GM21515 (cell line): ENCODE results near the gene FOXP1.
"Not testable (repeated sequence)": the region's sequence is repeated elsewhere in the genome, so short reads cannot be mapped to it uniquely, and the experiment has no call there.

Source experiments
- ATAC-seq: cut with Tn5 transposase; IDR thresholded peaks from one replicate; pipeline ENCODE4 v1.9.1; 2021; ENCODE audit not compliant: unreplicated experiment

The FOXP1 gene

GRCh38 chr3:71001303-71001830, 582.2 kb downstream of the FOXP1 start:
- ATAC-seq: no peak

DNA sequence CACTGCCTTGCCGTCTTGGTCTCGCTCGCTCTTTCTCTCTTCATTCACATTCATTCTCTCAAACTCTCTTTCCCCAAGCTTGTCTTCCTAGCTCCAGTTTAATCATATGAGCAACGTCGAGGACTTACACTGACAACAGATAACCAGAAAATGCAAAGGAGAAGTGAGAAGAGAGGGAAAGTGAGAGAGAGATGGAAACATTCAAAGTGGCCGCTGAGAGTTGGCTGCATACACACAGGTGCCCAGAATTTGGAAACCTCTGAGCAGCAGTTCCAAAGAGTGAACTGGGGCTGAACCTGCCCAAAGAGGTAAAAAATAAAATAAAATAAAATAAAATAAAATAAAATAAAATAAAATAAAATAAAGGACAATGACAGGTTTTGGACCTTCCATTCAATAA, 583.0 kb downstream of the FOXP1 start:
- no peak for ATAC-seq

DNA sequence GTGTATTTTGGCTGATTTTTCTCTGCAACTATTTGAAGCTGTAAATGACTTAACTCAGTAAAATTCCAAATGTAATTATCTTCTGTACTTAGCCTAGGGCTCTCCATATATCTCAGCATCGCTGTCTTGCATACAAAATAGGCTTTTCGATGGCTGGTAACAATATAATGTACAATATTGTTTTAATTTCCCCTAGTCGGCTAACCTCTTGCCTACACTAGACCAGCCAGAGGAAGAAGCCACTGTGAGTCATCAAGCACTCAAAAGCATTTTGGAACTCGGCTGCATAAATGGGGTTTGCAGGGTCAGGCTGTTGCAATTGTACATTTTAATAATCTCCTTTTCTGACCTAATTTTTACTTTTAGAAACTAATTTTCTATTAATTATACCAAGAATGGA, 583.8 kb downstream of the FOXP1 start:
- ATAC-seq: no peak

- ATAC-seq: no peak
These were observed 587.4 kb downstream of the FOXP1 start for GRCh38 chr3:70996082-70996481.

- no peak for ATAC-seq
These were observed 588.9 kb downstream of the FOXP1 start for GRCh38 chr3:70994644-70995043.

- no peak for ATAC-seq
These were observed 590.8 kb downstream of the FOXP1 start for GRCh38 chr3:70992562-70993204.

DNA sequence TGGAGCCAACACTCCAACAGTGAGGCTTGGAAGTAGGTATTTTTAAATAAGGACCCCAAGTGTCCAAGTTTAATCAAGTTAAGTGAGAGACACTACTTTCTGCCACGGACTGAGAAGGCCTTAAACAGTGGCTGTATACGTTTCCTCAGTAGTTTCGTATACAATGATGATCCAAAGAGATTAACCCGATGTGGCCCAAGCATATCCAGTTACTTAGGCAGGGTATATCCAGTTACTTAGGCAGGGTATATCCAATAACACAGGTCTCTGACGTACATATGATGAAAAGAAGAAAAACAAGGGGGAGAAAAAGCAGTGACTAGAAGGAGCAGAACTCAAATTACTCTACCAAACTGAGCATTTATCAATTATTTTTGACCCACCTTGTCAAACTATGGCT, 591.4 kb downstream of the FOXP1 start:
- no peak for ATAC-seq

- no peak for ATAC-seq
These were observed 592.8 kb downstream of the FOXP1 start for GRCh38 chr3:70990723-70991122.

- ATAC-seq: no peak
These were observed 593.3 kb downstream of the FOXP1 start for GRCh38 chr3:70990185-70990584.

- no peak for ATAC-seq
These were observed 594.4 kb downstream of the FOXP1 start for GRCh38 chr3:70989174-70989573.

DNA sequence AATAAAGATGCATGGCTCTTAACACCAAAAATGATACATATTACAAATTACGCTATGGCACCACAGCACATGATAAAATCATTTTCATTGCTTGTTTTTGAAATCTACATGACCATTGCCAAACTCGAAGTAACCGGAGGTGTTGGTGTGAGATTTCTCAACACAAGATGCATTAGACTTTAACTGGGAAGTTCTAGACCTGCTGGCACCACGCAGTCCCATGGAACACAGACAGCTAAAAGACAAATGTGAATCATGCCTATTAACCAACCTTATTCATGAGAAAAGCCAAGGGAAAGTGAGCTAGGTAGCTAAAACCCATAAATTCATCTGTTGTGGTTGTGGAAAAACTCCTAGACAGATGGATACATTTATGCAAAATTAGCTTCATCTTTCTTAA, 595.4 kb downstream of the FOXP1 start:
- no peak for ATAC-seq

DNA sequence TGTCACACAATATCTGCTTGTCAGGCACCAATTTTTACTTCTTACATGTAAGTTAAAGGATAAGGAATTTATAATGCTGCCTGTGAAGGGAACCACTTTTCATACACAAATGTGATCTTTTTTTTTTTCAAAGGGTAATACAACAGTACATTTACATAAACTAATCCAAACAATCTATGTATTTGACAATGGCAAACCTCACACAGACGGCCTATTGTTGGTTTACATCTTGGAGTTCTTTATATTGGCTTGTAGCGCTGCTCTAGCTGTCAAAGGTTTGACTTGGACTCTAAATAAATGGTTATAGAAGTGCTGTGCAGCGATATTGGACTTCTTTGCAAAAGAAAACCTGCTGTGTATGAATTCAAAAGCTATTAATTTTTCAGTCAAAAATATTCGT, 598.0 kb downstream of the FOXP1 start:
- no peak for ATAC-seq

- ATAC-seq: no peak
These were observed 598.6 kb downstream of the FOXP1 start for GRCh38 chr3:70984776-70985482.

- peak; percentile 66 for ATAC-seq
These were observed 600.8 kb downstream of the FOXP1 start for GRCh38 chr3:70982700-70983140.

DNA sequence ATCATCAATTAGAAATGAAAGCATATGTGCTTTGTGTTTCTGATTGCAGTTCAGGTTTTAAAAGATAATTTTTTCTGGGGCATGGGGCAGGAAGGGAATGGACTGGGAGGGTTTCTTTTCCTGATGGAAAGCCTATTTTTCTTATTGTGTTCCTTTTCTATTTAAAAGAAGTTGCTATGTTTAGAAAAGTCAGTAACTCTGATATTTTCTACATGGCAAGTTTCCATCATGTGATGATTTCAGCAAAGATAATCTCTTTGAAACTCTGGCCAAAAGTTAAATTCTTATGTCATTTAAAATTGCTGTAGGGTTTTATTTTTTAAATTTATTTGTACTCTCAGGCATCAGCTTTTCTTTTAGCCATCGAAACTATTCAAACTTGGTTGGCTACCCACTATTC, 601.2 kb downstream of the FOXP1 start:
- ATAC-seq: no peak

DNA sequence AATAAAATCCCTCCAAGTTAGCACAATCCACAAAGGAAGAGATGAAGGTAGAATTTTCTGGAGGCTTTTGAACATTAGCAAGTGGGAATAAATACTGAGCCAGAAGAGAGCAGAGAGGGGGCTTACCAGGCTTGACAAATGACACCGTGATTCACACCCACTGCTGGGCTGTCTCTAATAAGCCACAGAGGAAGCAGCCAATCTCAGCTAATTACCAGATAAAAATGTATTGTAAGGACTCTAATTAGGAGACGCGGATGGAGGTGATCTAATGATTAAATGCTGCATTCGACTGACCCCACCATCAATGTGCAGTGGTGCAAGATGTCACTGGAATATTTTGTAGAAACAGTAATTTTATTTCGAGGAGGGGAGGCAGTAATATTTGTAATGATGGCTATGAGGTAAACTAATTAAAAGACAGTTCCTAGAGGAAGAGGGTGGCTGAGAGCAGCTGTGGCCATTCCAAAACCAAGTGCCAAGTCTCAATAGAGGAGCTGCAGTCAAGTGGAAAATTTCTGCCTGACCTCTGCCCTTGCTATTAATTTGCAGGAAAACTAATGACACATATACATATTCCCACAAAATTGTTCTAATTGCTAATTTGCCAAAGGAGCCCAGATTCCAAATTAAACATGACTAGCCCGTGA, 602.2 kb downstream of the FOXP1 start:
- ATAC-seq: no peak

GRCh38 chr3:70980646-70981170, 602.8 kb downstream of the FOXP1 start:
- no peak for ATAC-seq

GRCh38 chr3:70979983-70980645, 603.4 kb downstream of the FOXP1 start:
- no peak for ATAC-seq

- no peak for ATAC-seq
These were observed 605.8 kb downstream of the FOXP1 start for GRCh38 chr3:70977712-70978111.

- not testable (repeated sequence) for ATAC-seq
These were observed 607.5 kb downstream of the FOXP1 start for GRCh38 chr3:70975981-70976380.

DNA sequence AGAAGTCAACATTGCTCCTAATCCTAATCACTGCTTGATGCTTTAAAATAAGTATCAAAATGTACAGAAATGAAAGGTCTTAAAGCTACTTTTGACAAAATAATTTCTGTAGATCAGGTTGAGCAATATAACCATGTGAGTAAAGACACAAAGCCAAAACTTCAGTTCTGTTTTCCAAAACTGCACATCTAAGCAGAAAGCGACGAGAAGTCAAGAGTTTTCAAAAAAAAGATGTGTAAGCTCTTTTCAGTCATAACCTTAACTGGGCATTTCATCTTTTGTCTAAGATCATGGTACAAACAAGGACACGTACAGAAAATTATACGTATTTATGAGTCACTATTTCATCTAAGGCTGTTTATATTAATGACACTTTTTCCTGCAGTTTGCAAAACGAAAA, 608.8 kb downstream of the FOXP1 start:
- no peak for ATAC-seq
